Liver (tissue), 9 donors: ENCODE data around the gene SOX10. TPM values are rescaled to one million over a fixed set of nuclear protein-coding genes. Genes with fewer than 3 reads are reported as not detected.

Experiments used
- DNase-seq: peaks from one replicate; pipeline ENCODE4 v3.0.0-alpha.2; 2017; ENCODE audit warnings: low spot score
- H3K27ac ChIP-seq, 2 donors: one replicate each; pipeline ENCODE4 v1.7.0; 2013; ENCODE audit warnings: inconsistent platforms in 2 of 2, low read length in 2 of 2, control low read depth in 1 of 2, low read depth in 1 of 2, mild to moderate bottlenecking in 1 of 2
- H3K27me3 ChIP-seq, 4 donors: one replicate each; pipeline versions ENCODE4 v1.6.1 to v1.7.0; 2013; ENCODE audit warnings: low read length in 3 of 4, inconsistent platforms in 1 of 4, mild to moderate bottlenecking in 1 of 4, moderate library complexity in 1 of 4; ENCODE audit not compliant: control insufficient read depth in 4 of 4, insufficient read depth in 4 of 4
- H3K36me3 ChIP-seq, 4 donors: one replicate each; pipeline versions ENCODE4 v1.6.1 to v1.7.0; 2013; ENCODE audit warnings: low read length in 3 of 4, mild to moderate bottlenecking in 3 of 4, low read depth in 1 of 4, moderate library complexity in 1 of 4; ENCODE audit not compliant: control insufficient read depth in 4 of 4, insufficient read depth in 3 of 4
- H3K4me1 ChIP-seq, 4 donors: one replicate each; pipeline versions ENCODE4 v1.6.1 to v1.7.0; 2013; ENCODE audit warnings: low read length in 3 of 4, mild to moderate bottlenecking in 3 of 4, moderate library complexity in 1 of 4; ENCODE audit not compliant: control insufficient read depth in 4 of 4, insufficient read depth in 4 of 4
- H3K4me3 ChIP-seq, 3 donors: one replicate each; pipeline versions ENCODE4 v1.6.1 to v1.7.0; 2013; ENCODE audit warnings: low read length in 3 of 3, control low read depth in 1 of 3, low read depth in 1 of 3, mild to moderate bottlenecking in 1 of 3
- H3K9ac ChIP-seq, 2 donors: one replicate each; pipeline ENCODE4 v1.7.0; 2013; ENCODE audit warnings: low read length in 2 of 2, mild to moderate bottlenecking in 2 of 2, moderate library complexity in 2 of 2, control low read depth in 1 of 2, low read depth in 1 of 2
- H3K9me3 ChIP-seq, 4 donors: one replicate each; pipeline versions ENCODE4 v1.6.1 to v1.7.0; 2013; ENCODE audit warnings: low read length in 3 of 4; ENCODE audit not compliant: control insufficient read depth in 4 of 4
- EGR1 ChIP-seq, 2 donors: IDR thresholded peaks; 2 replicates each; pipeline ENCODE4 v1.6.1; 2016 to 2018; ENCODE audit warnings: antibody characterized with exemption in 2 of 2, low read depth in 2 of 2
- FOXA1 ChIP-seq: IDR thresholded peaks from 2 replicates; pipeline ENCODE4 v1.6.1; 2016; ENCODE audit warnings: antibody characterized with exemption
- FOXA2 ChIP-seq: IDR thresholded peaks from 2 replicates; pipeline ENCODE4 v1.6.1; 2016; ENCODE audit warnings: antibody characterized with exemption
- HNF4A ChIP-seq, 2 donors: conservative IDR thresholded peaks; 2 replicates each; pipeline ENCODE4 v1.6.1; 2016; ENCODE audit warnings: antibody characterized with exemption in 2 of 2, mild to moderate bottlenecking in 2 of 2
- HNF4G ChIP-seq: IDR thresholded peaks from 2 replicates; pipeline ENCODE4 v1.6.1; 2016; ENCODE audit warnings: antibody characterized with exemption
- JUND ChIP-seq, 2 donors: IDR thresholded peaks; 2 replicates each; pipeline ENCODE4 v1.6.1; 2016; ENCODE audit warnings: antibody characterized with exemption in 2 of 2
- MAX ChIP-seq: IDR thresholded peaks from 2 replicates; pipeline ENCODE4 v1.6.1; 2016; ENCODE audit warnings: antibody characterized with exemption
- NR2F2 ChIP-seq: IDR thresholded peaks from 2 replicates; pipeline ENCODE4 v1.6.1; 2016; ENCODE audit warnings: antibody characterized with exemption
- RAD21 ChIP-seq, 2 donors: IDR thresholded peaks; 2 replicates each; pipeline ENCODE4 v1.6.1; 2016; ENCODE audit warnings: antibody characterized with exemption in 2 of 2, mild to moderate bottlenecking in 2 of 2
- REST ChIP-seq: IDR thresholded peaks from 2 replicates; pipeline ENCODE4 v1.6.1; 2016; ENCODE audit warnings: antibody characterized with exemption, mild to moderate bottlenecking
- RXRA ChIP-seq, 2 donors: IDR thresholded peaks; 2 replicates each; pipeline ENCODE4 v1.6.1; 2017 to 2018; ENCODE audit warnings: antibody characterized with exemption in 2 of 2, mild to moderate bottlenecking in 1 of 2
- SP1 ChIP-seq: IDR thresholded peaks from 2 replicates; pipeline ENCODE4 v1.6.1; 2018; ENCODE audit warnings: antibody characterized with exemption, mild to moderate bottlenecking
- TAF1 ChIP-seq: conservative IDR thresholded peaks from 2 replicates; pipeline ENCODE4 v1.6.1; 2016; ENCODE audit warnings: antibody characterized with exemption, mild to moderate bottlenecking
- YY1 ChIP-seq: IDR thresholded peaks from 2 replicates; pipeline ENCODE4 v1.6.1; 2016; ENCODE audit warnings: antibody characterized with exemption, mild to moderate bottlenecking
- WGBS: extraction: QIAGEN DNeasy Blood & Tissue Kit; methylation state at CpG from one replicate; pipeline ENCODE4 v1.1.7; 2013; 5-methylcytosine and 5-hydroxymethylcytosine counted together
- polyA plus RNA-seq, 2 donors: library from polyadenylated mRNA; stranded (reverse) in 1 of 2; unstranded in 1 of 2; fragments of 200-250 nt in 1 of 2; fragments of >200 nt in 1 of 2; fragmentation: Nextera tagmentation in 1 of 2; extraction: Ambion mirVana in 1 of 2; gene quantifications; one replicate each; pipeline versions ENCODE4 v1.2.1 to v1.2.3, GENCODE V29; 2013 to 2015
- total RNA-seq, 2 donors: library from RNA; depleted of rRNA; stranded (reverse); fragments of >200 nt; gene quantifications; one replicate each; pipeline ENCODE4 v1.2.3, GENCODE V29; 2014
- donor health status: healthy.
- donor health status: healthy.
- donor health status: healthy.
- donor health status: healthy.
- donor health status: healthy.

The SOX10 gene
- total and polyA plus RNA-seq, 4 donors: 0.05 to 0.29 (median 0.07) TPM

GRCh38 chr22:38032681-38033521 lies 48.5 kb upstream of the SOX10 start:
- no peak overlapping the region for H3K9ac ChIP-seq
- TF ChIP-seq MAX: no peak
- TF ChIP-seq YY1: no peak
- peak; percentile 36 for TF ChIP-seq NR2F2
- no peak for TF ChIP-seq HNF4G
- no peak overlapping the region for H3K4me3 ChIP-seq
- H3K27ac ChIP-seq: peak overlapping the region; percentile 25 to 41
- H3K36me3 ChIP-seq: no peaks in the 10 kb centered on the region
- 90% methylated on average over 19 of the region's 19 CpGs for WGBS
- no peaks in the 10 kb centered on the region for H3K9me3 ChIP-seq
- no peak for DNase-seq
- H3K27me3 ChIP-seq: no peaks in the 10 kb centered on the region
- H3K4me1 ChIP-seq: peaks cover 0 to 4% (median under 1%) of the 10 kb centered on the region in 4 donors

- no peaks in the 10 kb centered on the region for H3K36me3 ChIP-seq
- 93% methylated on average over 12 of the region's 12 CpGs for WGBS
- H3K27me3 ChIP-seq: no peaks in the 10 kb centered on the region
- TF ChIP-seq FOXA2 (no peak), HNF4A (conservative IDR thresholded peaks at IDR 0.05) (no peak), NR2F2 (no peak), REST (no peak), JUND (IDR thresholded peaks at IDR 0.05) (no peak), MAX (no peak), YY1 (no peak), SP1 (no peak), HNF4G (no peak), EGR1 (IDR thresholded peaks at IDR 0.05; ENCODE audit: low read depth in 2 of 2) (no peak), RAD21 (IDR thresholded peaks at IDR 0.05) (no peak), TAF1 (no peak), FOXA1 (no peak), RXRA (IDR thresholded peaks at IDR 0.05) (no peak)
- H3K27ac ChIP-seq: no peak overlapping the region
- no peak overlapping the region for H3K4me3 ChIP-seq
- DNase-seq: no peak
- H3K4me1 ChIP-seq: peaks cover 0 to 6% (median under 1%) of the 10 kb centered on the region in 4 donors
- H3K9ac ChIP-seq: no peak overlapping the region
- H3K9me3 ChIP-seq: no peaks in the 10 kb centered on the region
Observed at GRCh38 chr22:38031491-38031890, 47.1 kb upstream of the SOX10 start.
